GM12891 (cell line): Measurements from ENCODE around the gene POU3F3.

ENCODE experiments used
- DNase-seq: peaks from one replicate; pipeline ENCODE4 v3.0.0; 2011; ENCODE audit warnings: low spot score; ENCODE audit not compliant: insufficient read length
- FAIRE-seq: peaks from 2 replicates; lab custom pipeline; 2011; peaks lifted over from hg19 to GRCh38; lab: Jason Lieb, UNC
- PAX5 ChIP-seq: IDR thresholded peaks from 2 replicates; pipeline ENCODE4 v1.6.1; 2011; ENCODE audit warnings: low read length, moderate library complexity, mild to moderate bottlenecking; ENCODE audit not compliant: insufficient read depth, severe bottlenecking
- POLR2A ChIP-seq: IDR thresholded peaks from 2 replicates; pipeline ENCODE4 v1.6.1; 2011; ENCODE audit warnings: low read depth, low read length, control low read depth
- POLR2AphosphoS5 ChIP-seq: IDR thresholded peaks from 2 replicates; pipeline ENCODE4 v1.6.1; 2011; ENCODE audit warnings: low read depth, low read length, control low read depth
- POU2F2 ChIP-seq: IDR thresholded peaks from 2 replicates; pipeline ENCODE4 v1.6.1; 2011; ENCODE audit warnings: low read depth, mild to moderate bottlenecking, control low read depth, low read length, moderate library complexity
- SPI1 ChIP-seq: IDR thresholded peaks from 2 replicates; pipeline ENCODE4 v1.6.1; 2011; ENCODE audit warnings: low read depth, low read length, control low read depth
- TAF1 ChIP-seq: IDR thresholded peaks from 2 replicates; pipeline ENCODE4 v1.6.1; 2011; ENCODE audit warnings: low read depth, low read length, control low read depth

POU3F3 gene

GRCh38 chr2:104861351-104862057, 7.6 kb downstream of the POU3F3 start:
- DNase-seq (no peak), FAIRE-seq (no peak)
- TF ChIP-seq POLR2A (no peak), TAF1 (no peak), POU2F2 (no peak), POLR2AphosphoS5 (no peak), PAX5 (no peak), SPI1 (no peak)

GRCh38 chr2:104862058-104862941, 8.4 kb downstream of the POU3F3 start:
- DNase-seq (no peak), FAIRE-seq (no peak)
- no peak for TF ChIP-seq SPI1
- no peak for TF ChIP-seq PAX5
- no peak for TF ChIP-seq POLR2A
- no peak for TF ChIP-seq TAF1
- no peak for TF ChIP-seq POU2F2
- TF ChIP-seq POLR2AphosphoS5 = no peak

- TF ChIP-seq POLR2AphosphoS5 = no peak
- no peak for TF ChIP-seq TAF1
- TF ChIP-seq POLR2A = no peak
- TF ChIP-seq SPI1 = no peak
- no peak for TF ChIP-seq POU2F2
- TF ChIP-seq PAX5 = no peak
- DNase-seq = no peak
- FAIRE-seq = no peak
Observed at GRCh38 chr2:104863146-104863467, 9.2 kb downstream of the POU3F3 start.

GRCh38 chr2:104863468-104864279, 9.8 kb downstream of the POU3F3 start:
- DNase-seq (no peak), FAIRE-seq (no peak)
- no peak for TF ChIP-seq PAX5

- DNase-seq (no peak), FAIRE-seq (no peak)
- TF ChIP-seq POLR2A (no peak), SPI1 (no peak), POU2F2 (no peak), TAF1 (no peak), PAX5 (no peak), POLR2AphosphoS5 (no peak)
Observed at GRCh38 chr2:104864280-104865095, 10.6 kb downstream of the POU3F3 start.

GRCh38 chr2:104865096-104865470, 11.2 kb downstream of the POU3F3 start:
- DNase-seq = no peak
- TF ChIP-seq PAX5 (no peak), POLR2AphosphoS5 (no peak), POLR2A (no peak), SPI1 (no peak), POU2F2 (no peak), TAF1 (no peak)
- FAIRE-seq = no peak

- no peak for DNase-seq
- no peak for FAIRE-seq
- no peak for TF ChIP-seq POLR2AphosphoS5
- TF ChIP-seq TAF1 = no peak
- TF ChIP-seq POU2F2 = no peak
- no peak for TF ChIP-seq PAX5
Observed at GRCh38 chr2:104866122-104866864, 12.4 kb downstream of the POU3F3 start.

GRCh38 chr2:104866883-104867812, 13.2 kb downstream of the POU3F3 start:
- FAIRE-seq (no peak), DNase-seq (no peak)
- TF ChIP-seq POLR2A = no peak
- no peak for TF ChIP-seq POLR2AphosphoS5
- TF ChIP-seq TAF1 = no peak
- no peak for TF ChIP-seq PAX5
- no peak for TF ChIP-seq POU2F2
- TF ChIP-seq SPI1 = no peak
